Dermis blood vessel endothelial cell (primary cell): ENCODE measurements around the gene MMP25. TPM values are rescaled to one million over a fixed set of nuclear protein-coding genes. Genes with fewer than 3 reads are reported as not detected.
A peak's percentile ranks its signal among the peaks of the same experiment; 100 is the strongest.

ENCODE experiments used
- DNase-seq: peaks from one replicate; pipeline ENCODE4 v3.0.0; 2010
- total RNA-seq: library from RNA; depleted of rRNA; stranded (reverse); fragments of >200 nt; gene quantifications from 2 replicates; pipeline ENCODE4 v1.2.3, GENCODE V29; 2014

MMP25 gene
- total RNA-seq, 1 donor from 2014 or later, result not detected

GRCh38 chr16:3017794-3018506 lies 28.4 kb upstream of the MMP25 start, which contains the start of gene CLDN6:
TSS of gene CLDN6 (minus strand) at chr16:3018183. CDS start at chr16:3016021, 2,162 bp downstream.
- DNase-seq, result peak; percentile 40

- no peak for DNase-seq
These were observed 26.6 kb upstream of the MMP25 start for GRCh38 chr16:3019594-3020246.

GRCh38 chr16:3020247-3020603 lies 26.1 kb upstream of the MMP25 start, which contains the start of gene TNFRSF12A:
TSS of gene TNFRSF12A (plus strand) at chr16:3020368. CDS start at chr16:3020398, 30 bp downstream.
- DNase-seq, result peak; percentile 84

- peak; percentile 91 for DNase-seq
These were observed 25.5 kb upstream of the MMP25 start for GRCh38 chr16:3020604-3021448.

- DNase-seq, result peak; percentile 74
These were observed 24.7 kb upstream of the MMP25 start for GRCh38 chr16:3021449-3022207.

- peak; percentile 95 for DNase-seq
These were observed 24.1 kb upstream of the MMP25 start for GRCh38 chr16:3022208-3022683.

GRCh38 chr16:3022684-3023414 lies 23.5 kb upstream of the MMP25 start:
- DNase-seq, result peak; percentile 46

- DNase-seq, result no peak
These were observed 23.0 kb upstream of the MMP25 start for GRCh38 chr16:3023415-3023668.

- DNase-seq, result peak; percentile 99
These were observed 22.5 kb upstream of the MMP25 start, which contains the start of the genes HCFC1R1 and THOC6 for GRCh38 chr16:3023669-3024478. TSS of gene HCFC1R1 (minus strand) at chr16:3023942. CDS start at chr16:3023941, 1 bp downstream. TSS of gene THOC6 (plus strand) at chr16:3024035. CDS start at chr16:3024327, 292 bp downstream.

- no peak for DNase-seq
These were observed 21.0 kb upstream of the MMP25 start for GRCh38 chr16:3025032-3026002.

GRCh38 chr16:3026003-3026378 lies 20.4 kb upstream of the MMP25 start:
- no peak for DNase-seq

GRCh38 chr16:3026609-3027488 lies 19.5 kb upstream of the MMP25 start:
- DNase-seq, result no peak

GRCh38 chr16:3027489-3027795 lies 18.9 kb upstream of the MMP25 start:
- DNase-seq, result no peak

GRCh38 chr16:3027983-3028715 lies 18.2 kb upstream of the MMP25 start:
- DNase-seq, result peak; percentile 87

GRCh38 chr16:3028716-3029319 lies 17.5 kb upstream of the MMP25 start:
- DNase-seq, result no peak

- peak; percentile 35 for DNase-seq
These were observed 16.7 kb upstream of the MMP25 start for GRCh38 chr16:3029491-3030221.
